NB4 (cell line): ENCODE results near the gene CETN3.

Source experiments
- CTCF ChIP-seq: IDR thresholded peaks from one replicate; pipeline ENCODE4 v1.5.1; 2012; ENCODE audit warnings: low read depth, low read length
- MAX ChIP-seq: IDR thresholded peaks from 2 replicates; pipeline ENCODE4 v1.6.1; 2011; ENCODE audit warnings: low read depth, low read length
- POLR2A ChIP-seq: IDR thresholded peaks from 2 replicates; pipeline ENCODE4 v1.6.1; 2011; ENCODE audit warnings: mild to moderate bottlenecking; ENCODE audit not compliant: insufficient read length; ENCODE audit errors: extremely low read depth

- TF ChIP-seq POLR2A: no peak
- no peak for TF ChIP-seq MAX
- no peak for TF ChIP-seq CTCF
Observed at GRCh38 chr5:90356176-90356575, 53.4 kb downstream of the CETN3 start.
